GM21717 (cell line): ENCODE data around the gene GEMIN4.

Source experiments
- ATAC-seq: cut with Tn5 transposase; IDR thresholded peaks from one replicate; pipeline ENCODE4 v1.9.1; 2021; ENCODE audit warnings: mild to moderate bottlenecking, moderate library complexity; ENCODE audit not compliant: unreplicated experiment

GEMIN4 gene

DNA sequence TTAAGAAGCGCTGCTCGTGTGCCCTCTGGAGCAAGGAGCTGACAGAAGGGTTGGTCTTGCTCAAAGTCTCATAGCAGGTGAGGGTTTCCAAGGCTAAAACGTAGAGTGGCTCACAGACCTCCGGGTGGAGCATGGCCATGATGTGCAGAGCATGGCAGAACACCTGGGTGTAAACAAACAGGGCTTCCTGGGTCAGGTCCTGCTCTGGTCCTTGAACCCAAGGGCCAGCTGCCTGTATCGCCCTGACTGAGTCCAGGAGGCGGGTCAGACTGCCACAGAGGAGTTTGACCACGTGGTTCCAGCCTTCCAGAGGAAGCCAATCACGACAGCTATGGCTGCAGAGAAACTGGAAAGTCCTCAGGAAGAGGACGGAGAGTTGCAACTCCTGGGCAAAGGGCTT lies 7.1 kb downstream of the GEMIN4 start:
- ATAC-seq: no peak

- ATAC-seq: no peak
These were observed 8.9 kb downstream of the GEMIN4 start for GRCh38 chr17:743139-743538.

GRCh38 chr17:742147-742793 lies 9.8 kb downstream of the GEMIN4 start:
- no peak for ATAC-seq

DNA sequence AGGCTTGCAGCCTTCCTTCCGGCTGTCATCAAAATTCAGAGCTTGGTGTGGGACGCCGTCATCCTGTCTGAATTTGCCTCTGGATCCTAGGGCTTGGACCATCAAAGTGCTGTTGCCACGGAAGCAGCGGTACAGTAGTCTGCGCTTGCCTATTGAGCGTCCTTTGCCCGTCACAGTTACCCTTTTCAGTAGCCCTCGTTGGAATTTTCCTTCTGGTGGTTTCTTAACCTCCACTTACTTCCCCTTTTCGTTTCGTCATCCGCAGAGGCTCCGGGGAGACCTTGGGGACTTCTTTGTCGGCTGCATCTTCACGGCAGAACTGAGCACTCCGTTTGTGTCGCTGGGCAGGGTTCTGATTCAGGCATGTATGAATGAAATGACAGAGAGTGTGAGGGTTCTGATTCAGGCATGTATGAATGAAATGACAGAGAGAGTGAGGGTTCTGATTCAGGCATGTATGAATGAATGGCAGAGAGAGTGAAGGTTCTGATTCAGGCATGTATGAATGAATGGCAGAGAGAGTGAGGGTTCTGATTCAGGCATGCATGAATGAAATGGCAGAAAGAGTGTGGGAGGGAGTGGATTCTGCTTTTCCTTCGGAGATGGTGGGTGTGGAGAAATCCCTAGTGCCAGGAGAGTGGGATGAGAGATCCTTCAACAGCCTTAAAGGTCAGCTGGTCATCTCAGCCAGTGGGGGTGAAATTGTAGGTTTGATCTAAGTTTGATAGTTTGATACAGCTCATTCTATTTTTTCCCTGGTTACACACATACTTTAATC lies 11.6 kb downstream of the GEMIN4 start:
- ATAC-seq: peak; percentile 68

GRCh38 chr17:737561-738113 lies 14.4 kb downstream of the GEMIN4 start:
- ATAC-seq: no peak

GRCh38 chr17:733743-734142 lies 18.3 kb downstream of the GEMIN4 start:
- no peak for ATAC-seq

DNA sequence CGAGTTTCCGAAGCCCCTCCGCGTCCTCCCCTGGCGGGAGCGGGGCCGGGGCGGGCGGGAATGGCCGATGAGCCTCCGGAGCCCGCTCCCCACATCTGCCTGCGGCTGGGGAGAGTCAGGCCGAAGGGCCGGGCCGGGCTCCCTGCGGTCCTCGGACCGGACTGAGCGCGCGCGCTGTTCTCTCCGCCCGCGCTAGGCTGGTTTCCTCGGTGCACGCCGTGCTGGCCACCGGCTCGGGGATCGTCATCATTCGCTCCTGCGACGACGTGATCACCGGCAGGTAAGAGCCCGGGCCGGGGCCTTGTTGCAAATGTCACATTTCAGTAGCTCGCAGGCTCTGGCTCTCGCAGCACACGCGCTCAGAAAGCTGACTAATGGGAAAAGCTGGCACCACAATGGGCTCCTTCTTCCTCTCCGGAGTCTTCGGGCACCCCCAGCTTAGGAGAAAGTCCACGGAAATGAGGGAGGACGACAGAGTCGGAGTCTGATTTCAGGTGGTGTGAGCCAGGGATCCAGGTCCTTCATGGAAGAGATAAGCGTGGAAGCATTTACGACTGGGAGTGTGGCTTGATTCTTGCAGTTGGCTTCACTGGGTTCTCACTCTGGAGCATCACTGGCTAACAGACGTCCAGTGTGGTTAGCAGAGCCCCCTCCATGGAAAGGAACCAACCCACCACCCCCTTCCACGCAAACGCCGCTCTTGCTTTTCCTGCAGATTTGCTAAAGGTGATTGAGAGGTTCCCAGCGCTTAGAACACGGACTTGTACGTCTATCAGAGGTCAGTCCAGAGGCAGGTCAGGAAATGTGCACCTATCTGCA lies 19.0 kb downstream of the GEMIN4 start:
- peak; percentile 27 for ATAC-seq

GRCh38 chr17:732067-732901 lies 19.8 kb downstream of the GEMIN4 start, which contains the start of gene TLCD3A:
Gene TLCD3A (plus strand): TSS chr17:732596. CDS start chr17:732648, 52 bp downstream.
- ATAC-seq: peak; percentile 52

DNA sequence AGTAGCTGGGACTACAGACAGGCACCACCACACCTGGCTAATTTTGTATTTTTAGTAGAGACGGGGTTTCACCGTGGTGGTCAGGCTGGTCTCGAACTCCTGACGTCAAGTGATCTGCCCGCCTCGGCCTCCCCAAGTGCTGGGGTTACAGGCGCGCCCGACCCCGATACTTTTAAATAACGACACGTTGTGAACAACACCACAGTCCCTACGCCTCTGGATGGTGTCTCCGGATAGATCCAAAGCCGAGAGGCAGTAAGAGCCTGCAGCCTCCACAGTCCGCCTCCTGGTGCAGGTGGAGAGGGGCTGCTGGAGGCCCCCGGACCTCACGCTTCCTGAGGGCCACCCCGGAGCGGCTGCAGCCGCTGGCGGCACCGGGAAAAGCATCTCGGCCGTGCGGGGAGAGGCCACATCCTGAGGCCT lies 20.4 kb downstream of the GEMIN4 start:
- ATAC-seq: peak; percentile 8

DNA sequence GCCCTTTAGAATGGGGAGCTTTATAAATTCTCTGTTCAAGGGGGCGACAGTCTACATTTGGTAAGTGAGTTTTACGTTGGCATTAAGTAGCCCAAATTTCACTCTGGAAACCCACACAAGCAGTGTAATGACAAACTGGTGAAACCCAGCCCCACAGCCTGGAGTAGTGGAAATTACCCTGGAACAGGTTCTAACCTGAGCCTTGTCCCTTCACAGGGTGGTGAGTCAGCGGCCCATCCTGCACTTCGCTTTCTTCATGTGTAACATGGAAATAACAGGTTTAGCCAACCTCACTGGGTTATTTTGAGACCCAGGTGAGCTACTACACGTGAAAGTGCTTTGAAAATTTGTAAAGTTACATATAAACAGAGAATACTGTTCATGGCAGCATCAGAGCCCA lies 23.2 kb downstream of the GEMIN4 start:
- ATAC-seq: no peak

- ATAC-seq: no peak
These were observed 25.7 kb downstream of the GEMIN4 start for GRCh38 chr17:726271-726919.

- no peak for ATAC-seq
These were observed 26.3 kb downstream of the GEMIN4 start for GRCh38 chr17:725746-726145.

- no peak for ATAC-seq
These were observed 27.0 kb downstream of the GEMIN4 start for GRCh38 chr17:725084-725483.

GRCh38 chr17:721540-721937 lies 30.5 kb downstream of the GEMIN4 start:
- ATAC-seq: no peak

DNA sequence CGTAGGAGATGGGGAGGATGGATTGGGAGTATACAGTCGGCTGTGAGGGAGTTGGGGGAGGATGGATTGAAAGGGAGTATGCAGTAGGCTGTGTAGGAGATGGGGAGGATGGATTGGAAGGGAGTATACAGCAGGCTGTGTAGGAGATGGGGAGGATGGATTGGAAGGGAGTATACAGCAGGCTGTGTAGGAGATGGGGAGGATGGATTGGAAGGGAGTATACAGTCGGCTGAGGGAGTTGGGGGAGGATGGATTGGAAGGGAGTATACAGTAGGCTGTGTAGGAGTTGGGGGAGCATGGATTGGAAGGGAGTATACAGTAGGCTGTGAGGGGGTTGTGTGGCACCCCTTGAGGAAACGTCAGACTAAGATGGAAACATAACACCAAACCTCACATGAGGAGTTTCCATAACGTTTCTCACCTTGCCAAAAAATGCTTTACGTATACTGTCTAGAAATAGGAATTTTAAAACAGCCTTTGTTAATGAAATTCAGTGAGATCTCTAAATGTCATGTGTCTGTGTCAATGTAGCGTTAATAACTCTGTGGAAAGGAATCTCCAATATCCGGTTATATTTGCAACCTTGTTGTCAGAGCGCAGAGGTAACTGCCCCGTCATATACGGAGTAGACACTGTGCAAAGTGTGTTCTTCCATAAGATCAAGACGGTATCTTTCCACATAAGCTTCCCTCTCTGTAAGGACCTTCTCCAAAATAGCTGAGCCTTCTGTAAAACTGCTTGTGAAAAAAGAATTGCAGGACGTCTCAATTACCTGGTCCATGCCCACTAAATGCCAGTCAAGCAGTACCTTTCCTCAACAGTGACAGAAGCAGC lies 31.1 kb downstream of the GEMIN4 start:
- no peak for ATAC-seq

- ATAC-seq: no peak
These were observed 34.0 kb downstream of the GEMIN4 start for GRCh38 chr17:718075-718474.

GRCh38 chr17:708132-708531 lies 43.9 kb downstream of the GEMIN4 start:
- ATAC-seq: no peak

DNA sequence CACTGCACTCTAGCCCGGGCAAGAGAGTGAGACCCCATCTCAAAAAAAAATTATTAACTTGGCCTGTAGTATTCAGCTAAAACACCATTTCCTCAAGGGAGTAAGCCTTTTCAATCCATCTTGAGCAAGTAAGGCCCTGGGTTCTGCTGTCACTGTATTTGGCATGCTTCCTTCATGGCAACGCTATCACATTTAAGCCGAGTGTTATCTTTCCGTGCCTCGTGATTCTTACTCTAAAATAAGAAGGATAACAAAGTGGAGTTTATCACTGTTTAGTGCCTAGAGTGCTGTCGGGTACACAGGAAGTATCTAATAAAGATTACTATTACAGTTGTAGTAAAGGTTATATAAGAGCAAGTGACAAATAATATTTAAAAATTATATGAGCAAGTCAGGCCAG lies 46.2 kb downstream of the GEMIN4 start:
- no peak for ATAC-seq

- ATAC-seq: no peak
These were observed 47.1 kb downstream of the GEMIN4 start for GRCh38 chr17:705011-705410.
